NCI-H1092 treated with DMSO at 0.1 percent for 48 hours (cell line): Measurements from ENCODE around the gene PTDSS2.
"Not testable (repeated sequence)": the region's sequence is repeated elsewhere in the genome, so short reads cannot be mapped to it uniquely, and the experiment has no call there.

Experiments used
- DNase-seq: peaks from one replicate; lab custom pipeline; 2025; lab: John Stamatoyannopoulos, UW

PTDSS2 gene

DNA sequence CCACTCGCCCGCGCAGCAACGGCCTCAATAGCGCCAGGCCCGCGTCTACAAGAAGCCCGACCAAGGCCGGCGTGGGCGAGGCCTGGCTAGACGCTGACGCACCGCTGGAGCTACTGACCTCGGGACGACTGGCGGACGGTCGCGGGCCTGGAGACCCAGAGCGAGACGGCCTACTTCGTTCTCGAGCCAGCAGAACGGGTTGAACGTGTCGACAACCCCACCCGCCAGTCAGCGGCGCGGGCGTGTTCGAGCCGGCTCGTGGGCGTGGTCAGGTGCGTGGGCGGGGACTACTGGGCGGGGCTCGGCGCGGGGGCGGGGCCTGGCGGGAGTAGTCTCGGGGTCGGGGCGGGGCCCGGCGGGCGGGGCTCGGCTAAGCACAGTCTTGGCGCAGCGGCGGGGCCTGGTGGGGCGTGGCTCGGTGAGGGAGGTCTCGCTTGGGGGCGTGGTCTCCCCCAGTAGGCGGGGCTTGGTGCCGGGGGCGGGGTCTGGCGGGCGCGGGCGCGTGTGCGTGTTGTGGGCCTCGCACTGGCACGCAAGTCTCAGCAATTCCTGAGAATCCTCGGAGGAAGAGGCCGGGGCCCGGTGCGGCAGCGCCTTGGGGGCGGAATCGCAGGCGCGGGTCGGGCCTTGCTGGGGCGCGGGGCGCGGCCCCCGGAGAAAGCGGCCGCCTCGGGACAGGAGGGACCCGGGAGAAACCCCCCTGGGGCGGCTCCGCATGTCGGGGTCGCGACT is 57.1 kb downstream of the PTDSS2 start, which contains the start of gene RNH1:
Gene RNH1 (minus strand): TSS at position 248 of the 732 bp plus-strand sequence. CDS start 5,080 bp downstream, outside the sequence.
- DNase-seq, result peak; percentile 91

GRCh38 chr11:507727-508515 is 57.8 kb downstream of the PTDSS2 start:
- DNase-seq, result no peak

DNA sequence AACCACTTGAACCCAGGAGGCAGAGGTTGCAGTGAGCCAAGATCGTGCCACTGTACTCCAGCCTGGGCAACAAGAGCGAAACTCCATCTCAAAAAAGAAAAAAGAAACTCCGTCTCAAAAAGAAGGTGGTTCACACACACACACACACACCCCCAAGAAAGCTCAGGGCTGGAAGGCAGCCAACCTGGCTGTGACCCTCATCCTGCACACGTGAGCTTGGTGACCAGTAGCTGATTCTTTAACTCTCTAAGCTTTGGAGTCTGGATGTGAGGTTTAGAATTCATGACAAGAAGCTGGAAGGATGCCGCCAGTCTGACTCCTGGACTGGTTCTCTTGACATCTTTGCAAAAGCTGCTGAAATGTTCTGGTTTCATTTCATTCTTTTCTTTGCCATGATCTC is 58.9 kb downstream of the PTDSS2 start:
- DNase-seq, result no peak

GRCh38 chr11:512761-513595 is 62.9 kb downstream of the PTDSS2 start:
- no peak for DNase-seq

DNA sequence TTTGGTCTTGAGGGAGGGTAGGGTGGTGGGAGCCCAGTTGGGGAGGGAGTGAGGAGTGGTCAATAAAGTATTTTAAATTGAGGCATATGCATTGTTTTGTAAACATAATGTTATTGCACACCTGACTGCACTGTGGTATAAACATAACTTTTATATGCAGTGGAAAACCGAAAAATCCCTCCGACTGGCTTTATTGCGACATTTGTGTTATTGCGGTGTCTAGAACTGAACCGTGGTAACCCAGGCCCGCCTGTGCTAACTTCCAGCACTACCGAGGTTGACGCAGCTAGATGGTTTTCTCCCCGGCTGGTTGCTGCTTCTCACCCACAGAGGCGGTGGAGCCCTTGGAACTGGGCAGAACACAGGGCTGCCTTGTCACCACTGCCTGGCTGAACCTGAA is 64.5 kb downstream of the PTDSS2 start:
- no peak for DNase-seq

GRCh38 chr11:515131-515530 is 65.1 kb downstream of the PTDSS2 start:
- no peak for DNase-seq

DNA sequence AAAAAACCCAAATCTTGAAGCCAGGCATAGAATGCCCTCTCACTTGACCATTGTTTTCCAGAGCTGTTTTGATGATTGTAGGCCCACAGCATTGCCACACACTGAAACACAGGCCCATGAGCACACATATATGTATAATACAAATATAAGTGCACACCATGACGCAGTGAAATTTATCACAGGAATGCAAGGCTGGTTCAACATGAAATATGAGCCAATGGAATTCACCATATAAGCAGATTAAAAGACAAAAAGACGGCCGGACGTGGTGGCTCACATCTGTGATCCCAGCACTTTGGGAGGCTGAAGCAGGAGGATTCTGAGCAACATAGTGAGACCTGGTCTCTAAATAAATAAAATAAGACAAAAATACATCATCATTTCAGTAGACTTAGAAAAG is 66.3 kb downstream of the PTDSS2 start:
- DNase-seq, result no peak

GRCh38 chr11:516918-517685 is 67.0 kb downstream of the PTDSS2 start:
- DNase-seq, result not testable (repeated sequence)

DNA sequence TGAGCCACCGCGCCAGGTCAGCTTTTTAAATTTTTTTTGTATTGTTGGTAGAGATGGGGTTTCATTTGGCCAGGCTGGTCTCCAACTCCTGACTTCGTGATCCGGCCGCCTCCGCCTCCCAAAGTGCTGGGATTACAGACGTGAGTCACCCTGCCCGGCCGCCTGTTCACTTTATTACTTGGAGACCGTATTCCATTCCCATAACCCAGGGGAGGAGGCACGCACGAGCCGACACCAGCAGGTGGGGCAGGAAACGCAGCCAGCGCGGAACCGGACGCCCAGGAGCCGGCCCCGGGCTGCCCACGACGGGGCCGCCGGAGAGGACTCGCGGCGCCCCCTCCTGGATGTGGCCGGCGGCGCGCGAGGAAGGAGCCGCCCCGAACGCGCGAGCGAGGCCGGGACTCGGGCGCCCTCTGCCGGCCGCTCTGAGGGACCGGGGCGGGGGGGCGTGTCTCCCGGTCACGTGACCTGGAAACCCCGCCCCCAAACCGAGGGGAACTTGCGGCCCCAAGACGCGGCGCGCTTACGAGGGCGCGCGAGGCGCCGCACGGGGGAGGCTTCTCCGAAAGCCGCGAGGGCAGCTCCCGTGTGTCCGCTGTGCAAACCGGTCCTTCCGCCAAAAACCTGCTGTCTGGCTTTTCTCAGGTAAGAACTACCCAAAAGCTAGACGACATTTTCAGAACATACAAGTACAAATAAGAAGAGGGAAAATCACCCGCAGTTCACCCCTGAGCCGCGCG is 68.6 kb downstream of the PTDSS2 start:
- DNase-seq, result no peak

- DNase-seq, result no peak
Observed at GRCh38 chr11:520428-521176, 70.5 kb downstream of the PTDSS2 start.

DNA sequence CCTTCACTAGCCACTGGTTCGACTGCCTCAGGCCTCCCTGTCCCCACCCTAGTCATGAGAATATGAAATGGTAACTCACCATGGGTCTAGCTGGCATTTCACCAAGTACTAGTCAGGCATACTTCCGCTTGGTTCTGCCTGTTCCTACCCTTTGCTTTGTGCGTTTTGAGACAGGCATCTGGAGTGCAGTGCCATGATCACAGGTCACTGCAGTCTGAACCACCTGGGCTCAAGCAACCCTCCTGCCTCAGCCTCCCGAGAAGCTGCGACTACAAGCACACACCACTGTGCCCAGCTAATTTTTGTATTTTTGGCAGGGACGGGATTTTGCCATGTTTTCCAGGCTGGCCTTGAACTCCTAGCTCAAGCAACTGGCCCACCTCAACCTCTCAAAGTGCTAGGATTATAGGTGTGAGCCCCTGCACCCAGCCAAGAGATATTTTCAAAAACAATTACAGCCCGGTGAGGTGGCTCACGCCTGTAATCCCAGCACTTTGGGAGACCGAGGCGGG is 71.2 kb downstream of the PTDSS2 start:
- no peak for DNase-seq

GRCh38 chr11:526192-526591 is 76.1 kb downstream of the PTDSS2 start:
- DNase-seq, result no peak

DNA sequence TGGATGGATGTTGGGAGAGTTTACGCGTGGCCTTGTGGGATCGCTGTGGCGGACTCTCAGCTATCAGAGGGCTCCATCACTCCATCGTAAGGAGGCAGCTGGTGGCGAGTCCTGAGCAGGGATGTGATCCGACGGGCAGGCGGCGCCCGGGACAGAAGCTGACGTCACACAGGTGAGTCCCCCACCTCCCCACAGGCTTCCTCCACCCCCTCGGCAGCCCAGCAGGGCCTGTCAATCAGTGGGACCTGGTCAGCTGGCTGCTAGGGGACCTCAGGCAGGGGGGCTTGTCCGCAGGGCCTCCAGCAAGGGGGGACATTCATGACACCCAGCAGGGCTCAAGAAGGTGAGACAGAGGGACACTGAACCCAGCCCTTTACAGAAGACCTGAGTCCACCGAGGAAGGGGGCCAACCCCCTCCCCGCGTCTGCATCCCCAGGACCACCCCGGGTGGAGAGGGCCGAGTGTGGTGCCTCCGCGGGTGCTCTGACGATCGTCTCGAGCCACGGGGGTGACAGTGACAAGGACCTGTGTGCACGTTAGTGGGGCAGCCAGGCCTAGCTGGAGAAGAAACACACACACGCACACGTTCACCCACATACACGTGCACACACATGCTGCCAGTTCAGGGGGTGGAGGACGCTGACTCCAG is 78.2 kb downstream of the PTDSS2 start:
- no peak for DNase-seq

DNA sequence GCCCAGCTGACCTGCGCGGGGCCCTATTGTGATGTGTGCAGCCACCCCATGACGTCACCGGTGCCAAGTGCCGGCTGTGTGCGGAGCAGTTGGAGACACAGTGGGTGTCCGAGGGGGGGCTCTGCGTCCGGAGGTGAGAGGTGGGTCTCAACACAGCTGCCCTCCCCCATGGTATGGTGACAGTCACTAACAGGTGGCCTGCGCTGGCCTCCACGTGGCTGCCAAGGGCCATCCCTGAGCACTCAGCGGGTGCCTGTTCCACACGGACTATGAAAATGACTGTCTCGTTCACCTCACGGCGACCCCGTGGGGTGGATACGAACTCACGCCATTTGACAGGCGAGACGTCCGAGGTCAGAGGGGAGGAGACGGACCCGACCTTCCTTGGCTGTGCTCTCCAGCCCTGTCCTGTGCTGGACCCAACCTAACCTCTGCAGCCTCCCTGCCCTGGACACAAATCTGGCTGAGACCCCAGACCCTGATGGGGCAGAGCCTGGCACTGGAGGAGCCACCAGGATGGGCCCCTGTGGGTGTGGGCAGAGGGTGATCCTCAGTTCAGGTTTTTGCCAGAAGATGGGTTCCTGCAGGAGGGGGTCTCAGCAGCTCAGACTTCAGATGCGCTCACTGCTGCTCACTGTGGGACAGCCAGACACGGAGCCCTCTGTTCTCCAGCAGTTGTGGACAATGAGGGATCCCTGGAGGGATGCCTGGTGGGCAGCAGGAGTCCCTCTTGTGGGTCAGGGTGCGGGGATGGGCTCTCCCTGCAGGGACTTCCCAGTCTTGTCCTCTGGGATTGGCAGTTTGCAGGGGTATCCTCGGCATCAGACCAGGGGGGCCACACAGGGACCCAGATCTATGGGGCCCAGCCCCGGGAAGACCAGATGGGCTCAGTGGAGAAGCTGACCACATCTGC is 79.0 kb downstream of the PTDSS2 start:
- DNase-seq, result no peak

DNA sequence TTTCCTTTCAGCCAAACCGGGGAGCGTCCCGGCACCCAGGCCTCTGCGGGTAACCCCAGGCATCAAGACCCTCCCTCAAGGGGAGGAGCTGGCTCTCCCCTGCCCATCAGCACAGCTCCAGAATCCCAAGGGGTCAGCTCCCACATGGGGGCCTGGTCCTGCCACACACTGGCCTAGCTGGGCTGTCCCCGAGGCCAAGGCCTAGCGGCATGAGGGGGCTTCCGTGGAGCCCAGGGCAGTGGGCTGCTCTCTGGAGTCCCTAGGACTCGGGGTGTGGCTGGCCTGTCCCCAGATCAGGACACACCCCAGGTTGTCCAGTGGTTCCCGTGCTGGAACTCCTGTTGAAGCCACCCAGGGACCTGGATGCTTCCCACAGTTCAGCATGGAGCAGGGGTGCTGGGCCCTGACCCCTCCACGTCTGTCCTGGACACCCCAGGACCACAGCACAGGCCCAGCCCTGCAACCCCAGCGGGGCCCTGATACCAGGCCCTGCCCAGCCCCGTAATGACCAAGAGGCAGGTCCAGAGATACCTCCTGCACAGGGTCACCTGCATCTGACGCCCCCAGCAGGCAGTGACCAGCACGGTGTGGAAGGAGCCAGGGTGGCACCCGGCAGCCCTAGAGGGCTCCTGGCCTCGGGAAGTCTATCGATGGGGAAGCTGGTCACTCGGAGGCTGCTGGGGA is 79.8 kb downstream of the PTDSS2 start:
- no peak for DNase-seq

DNA sequence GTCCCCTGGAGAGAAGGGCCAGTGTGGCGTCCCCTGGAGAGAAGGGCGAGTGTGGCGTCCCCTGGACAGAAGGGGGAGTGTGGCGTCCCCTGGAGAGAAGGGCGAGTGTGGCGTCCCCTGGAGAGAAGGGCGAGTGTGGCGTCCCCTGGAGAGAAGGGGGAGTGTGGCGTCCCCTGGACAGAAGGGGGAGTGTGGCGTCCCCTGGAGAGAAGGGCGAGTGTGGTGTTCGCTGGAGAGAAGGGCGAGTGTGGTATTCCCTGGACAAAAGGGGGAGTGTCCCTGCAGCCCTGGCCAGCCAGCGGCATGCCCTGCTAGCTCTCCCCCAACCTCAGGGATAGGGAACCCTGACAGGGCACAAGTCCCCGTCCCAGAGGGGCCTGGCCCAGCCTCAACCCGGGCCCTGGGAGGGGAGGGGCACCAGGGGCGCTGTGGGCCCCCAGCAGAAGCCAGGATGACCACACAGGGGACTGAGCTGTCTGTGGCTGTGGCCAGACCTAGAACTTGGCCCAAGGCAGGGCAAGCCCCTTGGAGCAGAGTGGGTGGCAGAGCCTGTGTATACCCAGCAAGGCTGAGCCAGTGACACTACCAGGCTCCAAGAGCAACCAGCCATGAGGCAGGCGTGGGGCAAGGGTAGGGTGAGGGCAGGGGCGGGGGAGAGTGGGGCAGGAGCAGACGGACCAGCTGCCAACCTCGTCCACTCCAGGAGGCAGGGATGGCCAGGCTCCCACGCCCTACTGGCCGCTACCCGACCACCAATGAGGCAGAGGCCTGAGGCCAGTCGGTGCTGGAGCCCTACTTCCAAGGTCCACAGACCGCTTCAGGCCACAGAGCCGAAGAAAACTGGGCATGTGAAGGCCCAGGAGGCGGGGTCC is 81.1 kb downstream of the PTDSS2 start:
- no peak for DNase-seq
